Choroid plexus epithelial cell (primary cell): Measurements from ENCODE around the gene SGO2.

Source experiments
- DNase-seq: peaks from one replicate; pipeline ENCODE4 v3.0.0-alpha.2; 2010; ENCODE audit warnings: low read depth
- H3K4me3 ChIP-seq: 2 replicates; pipeline ENCODE4 v1.5.1; 2011; ENCODE audit warnings: low read depth, mild to moderate bottlenecking, control low read depth, low read length, moderate library complexity
- TF ChIP-seq, protein P1 (sequence below): conservative IDR thresholded peaks from 2 replicates; pipeline ENCODE4 v1.5.1; 2011; ENCODE audit warnings: low read depth, mild to moderate bottlenecking, control low read depth, inconsistent platforms, low read length, moderate library complexity

SGO2 gene

DNA sequence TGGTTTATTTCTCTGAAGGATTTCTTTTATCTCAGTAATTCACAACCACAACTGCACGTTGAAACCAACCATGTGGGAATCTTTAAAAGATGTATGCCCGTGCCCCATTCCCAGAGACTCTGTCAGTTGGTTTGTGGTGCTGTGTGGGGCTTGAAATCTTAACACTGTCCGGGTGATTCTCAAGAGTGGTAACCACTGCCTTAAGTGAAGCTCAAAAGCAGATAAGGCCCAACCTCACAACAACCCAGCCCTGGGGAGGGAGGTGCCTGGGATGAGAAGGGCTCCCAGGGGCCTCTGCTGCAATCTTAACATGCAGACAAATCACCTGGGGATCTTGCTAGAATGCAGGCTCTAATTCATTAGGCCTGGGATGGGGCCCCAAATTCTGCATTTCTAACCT lies 73.2 kb downstream of the SGO2 start:
- no peak overlapping the region for H3K4me3 ChIP-seq
- TF ChIP-seq, protein P1, sequence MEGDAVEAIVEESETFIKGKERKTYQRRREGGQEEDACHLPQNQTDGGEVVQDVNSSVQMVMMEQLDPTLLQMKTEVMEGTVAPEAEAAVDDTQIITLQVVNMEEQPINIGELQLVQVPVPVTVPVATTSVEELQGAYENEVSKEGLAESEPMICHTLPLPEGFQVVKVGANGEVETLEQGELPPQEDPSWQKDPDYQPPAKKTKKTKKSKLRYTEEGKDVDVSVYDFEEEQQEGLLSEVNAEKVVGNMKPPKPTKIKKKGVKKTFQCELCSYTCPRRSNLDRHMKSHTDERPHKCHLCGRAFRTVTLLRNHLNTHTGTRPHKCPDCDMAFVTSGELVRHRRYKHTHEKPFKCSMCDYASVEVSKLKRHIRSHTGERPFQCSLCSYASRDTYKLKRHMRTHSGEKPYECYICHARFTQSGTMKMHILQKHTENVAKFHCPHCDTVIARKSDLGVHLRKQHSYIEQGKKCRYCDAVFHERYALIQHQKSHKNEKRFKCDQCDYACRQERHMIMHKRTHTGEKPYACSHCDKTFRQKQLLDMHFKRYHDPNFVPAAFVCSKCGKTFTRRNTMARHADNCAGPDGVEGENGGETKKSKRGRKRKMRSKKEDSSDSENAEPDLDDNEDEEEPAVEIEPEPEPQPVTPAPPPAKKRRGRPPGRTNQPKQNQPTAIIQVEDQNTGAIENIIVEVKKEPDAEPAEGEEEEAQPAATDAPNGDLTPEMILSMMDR: no peak
- DNase-seq: no peak

DNA sequence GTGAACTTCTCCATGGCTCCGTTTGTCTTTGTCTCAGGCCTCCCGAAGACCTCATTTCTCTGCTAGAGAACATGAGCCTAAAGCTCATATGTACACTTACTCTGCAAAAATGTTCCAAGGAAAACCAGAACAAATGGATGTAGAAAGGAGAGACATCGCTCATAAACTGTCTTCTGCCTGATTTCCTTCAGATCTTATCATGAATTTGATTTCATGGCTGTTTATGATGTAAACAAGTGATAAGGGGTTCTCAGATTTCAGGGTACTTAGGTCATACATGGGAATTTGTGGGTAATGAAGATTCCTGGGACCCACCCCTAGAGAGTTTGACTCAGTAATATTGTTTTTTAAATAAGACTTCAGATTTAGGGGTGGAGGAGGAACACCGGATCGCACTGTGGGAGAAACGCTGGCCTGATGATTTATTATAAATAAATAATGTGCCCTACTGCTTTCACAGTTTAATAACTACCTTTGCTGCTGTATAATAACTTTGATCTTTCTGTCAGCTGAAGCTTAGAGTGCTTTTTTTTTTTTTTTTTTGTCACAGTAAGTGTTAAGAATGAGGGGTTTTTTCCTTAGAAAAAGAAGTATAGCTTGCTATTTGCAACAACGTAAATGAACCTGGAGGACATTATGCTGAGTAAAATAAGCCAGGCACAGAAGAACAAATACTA lies 74.7 kb downstream of the SGO2 start:
- H3K4me3 ChIP-seq: no peak overlapping the region
- TF ChIP-seq, protein P1: no peak
- DNase-seq: peak; percentile 57

DNA sequence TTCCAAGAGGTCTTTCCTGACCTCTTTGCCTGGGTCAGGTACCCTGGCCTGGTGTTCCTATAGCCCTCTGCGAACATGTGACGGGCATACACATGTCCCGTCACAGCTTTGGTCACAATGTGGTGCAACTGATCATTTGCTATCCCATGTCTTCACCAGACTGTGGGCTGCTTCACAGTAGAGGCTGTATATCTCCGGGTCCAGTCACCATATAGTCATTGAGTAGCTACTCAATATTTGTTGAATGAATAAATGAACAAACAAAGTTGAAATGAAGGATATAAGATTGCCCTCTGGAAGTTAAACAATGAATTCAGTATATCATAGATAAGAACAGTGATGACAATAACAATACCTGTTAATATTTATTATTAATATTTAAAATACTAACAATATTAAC lies 76.6 kb downstream of the SGO2 start:
- no peak overlapping the region for H3K4me3 ChIP-seq
- TF ChIP-seq, protein P1: no peak
- no peak for DNase-seq

DNA sequence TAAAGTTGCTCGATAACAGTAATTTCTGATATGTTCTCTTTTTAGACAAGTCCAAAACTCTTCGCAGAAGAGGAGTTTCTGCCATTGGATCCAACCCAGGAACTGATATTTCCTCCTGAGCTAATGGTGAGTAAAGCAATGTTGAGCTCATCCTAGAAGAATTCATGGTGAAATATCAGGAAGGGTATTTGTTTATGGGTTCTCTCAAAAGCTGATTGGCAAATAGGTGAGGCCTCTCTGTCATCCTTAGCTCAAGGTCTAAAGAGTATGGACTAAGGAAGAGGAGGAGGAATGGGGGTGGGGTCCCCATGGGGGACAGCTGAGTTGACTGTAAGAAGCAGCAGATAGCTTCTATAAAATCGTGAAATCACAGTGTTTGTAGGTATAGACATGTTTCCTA lies 78.0 kb downstream of the SGO2 start:
- H3K4me3 ChIP-seq: no peak overlapping the region
- DNase-seq: peak; percentile 89
- TF ChIP-seq, protein P1: no peak

DNA sequence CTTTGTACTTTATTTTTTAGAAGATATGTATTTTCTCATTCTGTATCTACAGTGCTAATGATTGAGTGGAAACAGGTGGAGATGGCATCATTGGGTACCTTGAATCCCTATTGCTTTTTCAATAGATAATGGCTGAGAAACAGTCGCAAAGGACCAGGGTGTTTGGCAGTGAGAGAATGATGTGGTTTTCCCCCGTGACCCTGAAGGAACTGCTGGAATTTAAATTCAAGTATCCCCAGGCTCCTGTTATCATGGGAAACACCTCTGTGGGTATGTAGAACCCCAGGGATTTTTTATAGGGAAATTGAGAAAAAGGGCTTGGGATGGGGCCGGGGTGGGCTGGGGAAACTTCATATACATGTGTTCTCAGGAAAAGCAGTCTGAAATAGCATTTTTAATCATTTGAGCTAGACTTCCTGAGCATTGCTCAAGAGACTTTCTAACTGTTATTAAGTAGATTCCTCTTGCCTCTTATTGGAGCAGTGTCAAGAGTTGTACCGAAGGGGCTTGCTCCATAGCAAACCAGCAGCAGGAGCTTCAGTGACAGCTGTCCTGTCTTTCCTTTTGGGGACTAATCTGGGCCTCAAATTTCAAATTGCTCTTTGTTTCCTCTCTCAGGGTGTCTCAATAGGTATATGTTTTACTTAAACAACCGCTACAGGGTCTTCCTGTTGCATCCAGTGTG lies 78.7 kb downstream of the SGO2 start:
- no peak overlapping the region for H3K4me3 ChIP-seq
- DNase-seq: peak; percentile 76
- TF ChIP-seq, protein P1: no peak

DNA sequence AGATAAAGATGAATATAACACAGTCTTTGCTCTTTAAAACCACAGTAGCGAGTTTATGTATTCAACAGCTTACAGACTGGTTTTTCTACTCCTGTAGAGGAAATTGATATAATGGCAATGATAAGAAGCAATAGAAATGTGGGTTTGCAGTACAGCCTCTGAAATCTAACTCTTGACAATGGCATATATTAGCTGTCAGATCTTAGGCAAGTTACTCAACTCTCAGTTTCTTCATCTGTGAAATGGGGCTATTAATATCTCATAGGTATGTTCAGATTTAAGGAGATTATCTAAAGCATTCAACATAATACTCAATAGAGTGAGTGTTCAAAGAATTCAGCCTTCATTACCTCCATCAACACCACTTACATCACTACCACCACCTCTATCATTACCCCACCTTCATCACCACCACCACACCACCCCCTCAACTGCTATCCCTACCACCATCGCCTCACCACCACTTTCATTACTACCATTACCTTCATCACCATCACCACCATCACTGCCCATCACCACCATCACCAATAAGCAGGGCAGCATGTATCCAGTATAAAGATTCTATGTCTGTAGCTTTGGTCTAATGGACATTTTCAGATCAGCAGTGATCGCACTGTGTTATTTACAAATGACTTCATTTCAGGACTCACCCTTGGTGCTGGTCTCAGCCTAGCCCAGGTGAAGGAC lies 82.5 kb downstream of the SGO2 start:
- no peak overlapping the region for H3K4me3 ChIP-seq
- TF ChIP-seq, protein P1: no peak
- DNase-seq: no peak
